MM.1S (cell line): ENCODE results near the gene ACOXL.

Experiments used
- DNase-seq: peaks from one replicate; pipeline ENCODE4 v3.0.0-alpha.2; 2015
- H2AFZ ChIP-seq: fragments of 300-600 bp; sonication (generic); 2 replicates; pipeline ENCODE4 v1.6.0; 2016; ENCODE audit warnings: antibody characterized with exemption, low read length
- H3F3A ChIP-seq: fragments of 300-600 bp; sonication (generic); 2 replicates; pipeline ENCODE4 v1.6.1; 2016; ENCODE audit warnings: mild to moderate bottlenecking, antibody characterized with exemption, low read length, moderate library complexity, mixed read lengths; ENCODE audit not compliant: insufficient read depth
- H3K27ac ChIP-seq: fragments of 300-600 bp; sonication (generic); 2 replicates; pipeline ENCODE4 v1.5.1; 2016; ENCODE audit warnings: mild to moderate bottlenecking, low read length
- H3K27me3 ChIP-seq: fragments of 300-600 bp; sonication (generic); replicated peaks from 2 replicates; pipeline ENCODE4 v1.6.0; 2016; ENCODE audit warnings: low read length; ENCODE audit not compliant: insufficient read depth
- H3K36me3 ChIP-seq: fragments of 300-600 bp; sonication (generic); replicated peaks from 2 replicates; pipeline ENCODE4 v1.6.1; 2016; ENCODE audit warnings: mild to moderate bottlenecking, low read length, mixed read lengths; ENCODE audit not compliant: insufficient read depth
- H3K4me1 ChIP-seq: fragments of 300-600 bp; sonication (generic); 2 replicates; pipeline ENCODE4 v1.6.1; 2016; ENCODE audit warnings: low read length, mixed read lengths
- H3K4me2 ChIP-seq: fragments of 300-600 bp; sonication (generic); 2 replicates; pipeline ENCODE4 v1.6.0; 2016; ENCODE audit warnings: low read depth, low read length
- H3K4me3 ChIP-seq: fragments of 300-600 bp; sonication (generic); 2 replicates; pipeline ENCODE4 v1.5.1; 2016; ENCODE audit warnings: low read length, mixed read lengths
- H3K79me2 ChIP-seq: fragments of 300-600 bp; sonication (generic); 2 replicates; pipeline ENCODE4 v1.6.1; 2016; ENCODE audit warnings: mixed run types, low read length, mixed read lengths
- H3K9ac ChIP-seq: fragments of 300-600 bp; sonication (generic); 2 replicates; pipeline ENCODE4 v1.6.1; 2016; ENCODE audit warnings: low read length, mixed read lengths
- H3K9me2 ChIP-seq: fragments of 300-600 bp; sonication (generic); replicated peaks from 2 replicates; pipeline ENCODE4 v1.6.1; 2016; ENCODE audit warnings: mild to moderate bottlenecking, low read length, mixed read lengths; ENCODE audit not compliant: insufficient read depth
- H3K9me3 ChIP-seq: fragments of 300-600 bp; sonication (generic); replicated peaks from 2 replicates; pipeline ENCODE4 v1.6.1; 2016; ENCODE audit warnings: mild to moderate bottlenecking, low read length, mixed read lengths; ENCODE audit not compliant: insufficient read depth
- H4K20me1 ChIP-seq: fragments of 300-600 bp; sonication (generic); 2 replicates; pipeline ENCODE4 v1.6.1; 2016; ENCODE audit warnings: mild to moderate bottlenecking, low read length, moderate library complexity, mixed read lengths; ENCODE audit not compliant: insufficient read depth
- CTCF ChIP-seq: fragments of 300-600 bp; sonication (generic); IDR thresholded peaks from 2 replicates; pipeline ENCODE4 v1.5.1; 2016; ENCODE audit warnings: antibody characterized with exemption, low read length, mixed read lengths
- EZH2 ChIP-seq: fragments of 300-600 bp; sonication (generic); optimal IDR thresholded peaks from 2 replicates; pipeline ENCODE3; 2017; ENCODE audit warnings: low read depth, mild to moderate bottlenecking, antibody characterized with exemption, low read length, mixed read lengths
- EZH2phosphoT487 ChIP-seq: fragments of 300-600 bp; sonication (generic); IDR thresholded peaks from 2 replicates; pipeline ENCODE4 v1.6.1; 2018; ENCODE audit warnings: antibody characterized with exemption, low read length

ACOXL gene

DNA sequence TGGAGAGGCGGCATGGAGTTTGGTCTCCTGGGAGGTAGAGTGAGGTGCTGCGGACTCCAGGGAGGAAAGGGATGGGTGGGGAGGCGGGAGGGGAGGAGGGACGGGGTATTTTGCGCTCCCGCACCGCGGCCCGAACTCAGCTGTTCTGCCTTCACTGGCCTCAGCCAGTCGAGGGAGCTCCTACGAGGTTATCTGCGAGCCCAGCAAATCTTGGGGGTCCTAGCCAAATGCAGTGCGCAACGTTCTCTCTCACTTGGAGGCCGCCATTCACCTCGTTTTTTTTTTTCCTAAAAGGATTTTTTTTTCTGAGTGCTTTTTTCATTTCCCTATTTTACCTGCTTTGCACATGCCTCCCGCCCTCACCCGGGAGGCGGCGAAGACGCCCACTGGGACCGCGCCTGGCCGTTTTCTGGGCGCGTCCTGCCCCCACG lies 387.5 kb downstream of the ACOXL start:
- Histone ChIP-seq H3K9me3 (no peaks in the 10 kb centered on the region), H3K36me3 (peaks cover 5% of the 10 kb centered on the region), H3K9ac (peak overlapping the region; percentile 99), H3K4me1 (peaks cover 9% of the 10 kb centered on the region), H3K79me2 (peaks cover 38% of the 10 kb centered on the region), H3F3A (peaks cover 13% of the 10 kb centered on the region), H3K27me3 (no peaks in the 10 kb centered on the region; the same call in 1 of the 2 replicates), H3K4me3 (peak overlapping the region; percentile 72), H3K9me2 (no peaks in the 10 kb centered on the region), H3K4me2 (peak overlapping the region; percentile 98), H4K20me1 (peaks cover 19% of the 10 kb centered on the region), H2AFZ (peak overlapping the region; percentile 74), H3K27ac (peak overlapping the region; percentile 99)
- no peak for TF ChIP-seq EZH2
- TF ChIP-seq EZH2phosphoT487: no peak
- no peak for TF ChIP-seq CTCF
- peak; percentile 36 for DNase-seq

- TF ChIP-seq CTCF (peak; percentile 51), EZH2 (no peak)
- peaks cover 15% of the 10 kb centered on the region for H3K4me1 ChIP-seq
- peak; percentile 97 for DNase-seq
- H4K20me1 ChIP-seq: peaks cover 21% of the 10 kb centered on the region
- H3K9me3 ChIP-seq: no peaks in the 10 kb centered on the region
- H2AFZ ChIP-seq: peak within 1 kb of the TSS; percentile 74
- peak within 1 kb of the TSS; percentile 100 for H3K9ac ChIP-seq
- H3K4me2 ChIP-seq: peak within 1 kb of the TSS; percentile 98
- peaks cover 44% of the 10 kb centered on the region for H3K79me2 ChIP-seq
- no peaks in the 10 kb centered on the region for H3K9me2 ChIP-seq
- peak within 1 kb of the TSS; percentile 99 for H3K27ac ChIP-seq
- peaks cover 5% of the 10 kb centered on the region for H3K36me3 ChIP-seq
- H3K4me3 ChIP-seq: peak within 1 kb of the TSS; percentile 98
- no peaks in the 10 kb centered on the region; the same call in 1 of the 2 replicates for H3K27me3 ChIP-seq
- H3F3A ChIP-seq: peaks cover 13% of the 10 kb centered on the region
Measured at GRCh38 chr2:111120253-111121027, 388.1 kb downstream of the ACOXL start, which contains the start of gene BCL2L11. TSS of gene BCL2L11 (plus strand) at chr2:111120914. CDS start at chr2:111123746, 2,832 bp downstream.

GRCh38 chr2:111121028-111121827 lies 388.9 kb downstream of the ACOXL start:
- Histone ChIP-seq H3K27ac (peak overlapping the region; percentile 96), H3K4me1 (peaks cover 21% of the 10 kb centered on the region), H3K9me3 (no peaks in the 10 kb centered on the region), H3K9ac (peak overlapping the region; percentile 100), H3K79me2 (peaks cover 52% of the 10 kb centered on the region), H2AFZ (no peak overlapping the region), H3K36me3 (peaks cover 11% of the 10 kb centered on the region), H3K4me2 (peak overlapping the region; percentile 80), H3K27me3 (no peaks in the 10 kb centered on the region; the same call in 1 of the 2 replicates), H4K20me1 (peaks cover 26% of the 10 kb centered on the region), H3K4me3 (peak overlapping the region; percentile 98), H3F3A (peaks cover 13% of the 10 kb centered on the region), H3K9me2 (no peaks in the 10 kb centered on the region)
- TF ChIP-seq EZH2: no peak
- TF ChIP-seq EZH2phosphoT487: no peak
- TF ChIP-seq CTCF: no peak
- DNase-seq: peak; percentile 44
